ENCODE data around the gene UGT1A10.
"Not testable (repeated sequence)": the region's sequence is repeated elsewhere in the genome, so short reads cannot be mapped to it uniquely, and the experiment has no call there.

UGT1A10 gene

GRCh38 chr2:233636306-233636705 is at the start of gene UGT1A10:
TSS of gene UGT1A10 (plus strand) at chr2:233636448. CDS start at chr2:233636523, 75 bp downstream.
- not testable (repeated sequence) for DNase-seq

GRCh38 chr2:233588400-233588799 is 47.8 kb upstream of the UGT1A10 start:
- DNase-seq, result no peak

GRCh38 chr2:233592706-233593105 is 43.5 kb upstream of the UGT1A10 start:
- not testable (repeated sequence) for DNase-seq

- no peak for DNase-seq
Measured at GRCh38 chr2:233593201-233593600, 43.0 kb upstream of the UGT1A10 start.

- no peak for DNase-seq
Measured at GRCh38 chr2:233597522-233597921, 38.7 kb upstream of the UGT1A10 start.

- no peak for DNase-seq
Measured at GRCh38 chr2:233598952-233599351, 37.3 kb upstream of the UGT1A10 start.

- no peak for DNase-seq
Measured at GRCh38 chr2:233600386-233600785, 35.9 kb upstream of the UGT1A10 start.

GRCh38 chr2:233602076-233602475 is 34.2 kb upstream of the UGT1A10 start:
- DNase-seq, result no peak

- DNase-seq, result no peak
Measured at GRCh38 chr2:233603520-233603919, 32.7 kb upstream of the UGT1A10 start.

GRCh38 chr2:233604826-233605225 is 31.4 kb upstream of the UGT1A10 start:
- DNase-seq, result no peak

- no peak for DNase-seq
Measured at GRCh38 chr2:233605680-233606079, 30.6 kb upstream of the UGT1A10 start.

GRCh38 chr2:233611284-233611683 is 25.0 kb upstream of the UGT1A10 start:
- no peak for DNase-seq

GRCh38 chr2:233617476-233617875 is 18.8 kb upstream of the UGT1A10 start, which contains the start of gene UGT1A8:
TSS of gene UGT1A8 (plus strand) at chr2:233617633. CDS start at chr2:233617708, 75 bp downstream.
- not testable (repeated sequence) for DNase-seq

- no peak for DNase-seq
Measured at GRCh38 chr2:233620204-233620603, 16.0 kb upstream of the UGT1A10 start.

GRCh38 chr2:233621863-233622262 is 14.4 kb upstream of the UGT1A10 start:
- not testable (repeated sequence) for DNase-seq

GRCh38 chr2:233627331-233628025 is 8.8 kb upstream of the UGT1A10 start:
- DNase-seq, result no peak

GRCh38 chr2:233638836-233639235 is 2.6 kb downstream of the UGT1A10 start:
- DNase-seq, result no peak

- no peak for DNase-seq
Measured at GRCh38 chr2:233639860-233640259, 3.6 kb downstream of the UGT1A10 start.

GRCh38 chr2:233643128-233643527 is 6.9 kb downstream of the UGT1A10 start:
- no peak for DNase-seq

GRCh38 chr2:233646033-233646432 is 9.8 kb downstream of the UGT1A10 start:
- DNase-seq, result not testable (repeated sequence)

GRCh38 chr2:233650981-233651380 is 14.7 kb downstream of the UGT1A10 start:
- DNase-seq, result no peak

- DNase-seq, result no peak
Measured at GRCh38 chr2:233651430-233651829, 15.2 kb downstream of the UGT1A10 start.

- DNase-seq, result no peak
Measured at GRCh38 chr2:233654501-233654900, 18.3 kb downstream of the UGT1A10 start.

GRCh38 chr2:233655043-233655442 is 18.8 kb downstream of the UGT1A10 start:
- no peak for DNase-seq

Data from nucleus accumbens (tissue), 56 donors.